GM10248 (cell line): Measurements from ENCODE around the gene PLA2G4C.

ENCODE experiments used
- CTCF ChIA-PET: fragments of 300-600 bp; sonication (Branson Sonifier 250); formaldehyde crosslinking; extraction: SDS; loops from one replicate; lab custom pipeline; 2021; ENCODE audit warnings: antibody characterized with exemption; lab: Yijun Ruan, JAX
- POLR2A ChIA-PET: fragments of 350-650 bp; sonication (Branson Sonifier 250); formaldehyde crosslinking; extraction: SDS; loops from one replicate; lab custom pipeline; 2020; ENCODE audit warnings: antibody characterized with exemption; lab: Yijun Ruan, JAX
- DNase-seq: peaks from one replicate; pipeline ENCODE4 v3.0.0; 2012; ENCODE audit errors: extremely low spot score
- TF ChIP-seq, protein P1 (sequence below): IDR thresholded peaks from 2 replicates; pipeline ENCODE4 v1.5.1; 2012; ENCODE audit warnings: mild to moderate bottlenecking, low read depth; ENCODE audit errors: extremely low read depth, missing control alignments, control extremely low read depth

The PLA2G4C gene

DNA sequence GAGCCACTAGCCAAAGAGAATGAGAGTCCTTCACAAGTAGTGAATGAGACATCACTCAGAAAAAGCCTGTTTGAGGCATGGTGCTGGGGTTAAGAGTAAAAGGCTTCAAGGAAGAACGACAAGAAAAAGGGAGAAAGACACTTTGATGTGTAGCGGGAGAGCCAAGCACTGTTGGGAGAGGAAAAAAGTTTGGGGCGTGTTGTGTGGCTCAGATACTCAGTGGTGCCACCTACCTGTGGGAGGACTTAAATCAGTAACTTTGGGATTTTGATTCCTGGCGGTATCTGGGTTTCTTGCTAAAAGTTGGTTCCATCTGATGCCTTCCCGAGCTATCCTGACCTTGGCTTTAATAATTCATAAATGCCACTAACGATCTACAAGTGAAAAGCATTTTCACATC is 103.9 kb downstream of the PLA2G4C start:
- ChIA-PET CTCF (interaction anchor here (1.0 to 1.9 kb wide), 2 partner anchors 11 to 12 kb away, joined by 3 to 6 read pairs; partner anchors contain the start of gene ELSPBP1), POLR2A (no interaction called here)
- no peak for DNase-seq
- TF ChIP-seq, protein P1, sequence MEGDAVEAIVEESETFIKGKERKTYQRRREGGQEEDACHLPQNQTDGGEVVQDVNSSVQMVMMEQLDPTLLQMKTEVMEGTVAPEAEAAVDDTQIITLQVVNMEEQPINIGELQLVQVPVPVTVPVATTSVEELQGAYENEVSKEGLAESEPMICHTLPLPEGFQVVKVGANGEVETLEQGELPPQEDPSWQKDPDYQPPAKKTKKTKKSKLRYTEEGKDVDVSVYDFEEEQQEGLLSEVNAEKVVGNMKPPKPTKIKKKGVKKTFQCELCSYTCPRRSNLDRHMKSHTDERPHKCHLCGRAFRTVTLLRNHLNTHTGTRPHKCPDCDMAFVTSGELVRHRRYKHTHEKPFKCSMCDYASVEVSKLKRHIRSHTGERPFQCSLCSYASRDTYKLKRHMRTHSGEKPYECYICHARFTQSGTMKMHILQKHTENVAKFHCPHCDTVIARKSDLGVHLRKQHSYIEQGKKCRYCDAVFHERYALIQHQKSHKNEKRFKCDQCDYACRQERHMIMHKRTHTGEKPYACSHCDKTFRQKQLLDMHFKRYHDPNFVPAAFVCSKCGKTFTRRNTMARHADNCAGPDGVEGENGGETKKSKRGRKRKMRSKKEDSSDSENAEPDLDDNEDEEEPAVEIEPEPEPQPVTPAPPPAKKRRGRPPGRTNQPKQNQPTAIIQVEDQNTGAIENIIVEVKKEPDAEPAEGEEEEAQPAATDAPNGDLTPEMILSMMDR = no peak

DNA sequence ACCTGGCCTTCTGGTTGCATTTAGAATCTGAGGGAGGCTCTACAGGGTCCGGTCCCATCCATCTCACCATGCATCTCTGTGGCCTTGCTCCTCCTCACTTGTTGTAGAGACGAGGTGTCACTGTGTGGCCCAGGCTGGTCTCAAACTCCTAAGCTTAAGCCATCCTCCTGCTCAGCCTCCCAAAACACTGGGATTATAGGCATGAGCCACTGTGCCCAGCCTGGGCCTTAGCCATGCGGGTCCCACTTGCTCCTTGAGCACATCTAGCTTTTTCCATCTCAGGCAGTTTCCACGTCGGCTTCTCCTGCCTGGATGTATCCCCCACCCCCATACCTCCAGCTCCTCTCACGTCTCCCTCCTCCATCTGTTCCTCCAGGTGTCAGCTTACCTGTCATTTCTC is 106.4 kb downstream of the PLA2G4C start:
- ChIA-PET CTCF (interaction anchor here (1.4 kb wide), 1 partner anchor 40 kb away, joined by 4 read pairs; no protein-coding TSS in a partner anchor), POLR2A (no interaction called here)
- DNase-seq = no peak
- TF ChIP-seq, protein P1 = no peak

DNA sequence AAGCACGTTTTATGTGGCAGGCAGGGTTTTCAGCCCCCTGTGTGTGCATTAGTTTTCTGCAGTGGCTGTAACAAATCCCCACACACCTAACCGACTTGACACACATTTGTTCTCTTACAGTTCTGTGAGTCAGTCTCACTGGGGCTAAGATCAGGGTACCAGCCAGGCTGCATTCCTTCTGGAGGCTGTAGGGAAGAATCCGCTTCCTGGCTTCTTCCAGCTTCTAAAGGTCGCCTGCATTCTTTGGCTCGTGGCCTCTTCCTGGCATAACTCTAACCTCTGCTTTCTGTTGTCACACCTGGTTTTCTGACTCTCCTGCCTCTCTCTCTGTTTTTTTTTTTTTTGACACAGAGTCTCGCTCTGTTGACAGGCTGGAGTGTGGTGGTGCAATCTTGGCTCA is 109.8 kb downstream of the PLA2G4C start:
- CTCF ChIA-PET = interaction anchor here (1.2 kb wide), 1 partner anchor 37 kb away, joined by 4 read pairs; no protein-coding TSS in a partner anchor
- POLR2A ChIA-PET = no interaction called here
- DNase-seq = no peak
- TF ChIP-seq, protein P1 = no peak

DNA sequence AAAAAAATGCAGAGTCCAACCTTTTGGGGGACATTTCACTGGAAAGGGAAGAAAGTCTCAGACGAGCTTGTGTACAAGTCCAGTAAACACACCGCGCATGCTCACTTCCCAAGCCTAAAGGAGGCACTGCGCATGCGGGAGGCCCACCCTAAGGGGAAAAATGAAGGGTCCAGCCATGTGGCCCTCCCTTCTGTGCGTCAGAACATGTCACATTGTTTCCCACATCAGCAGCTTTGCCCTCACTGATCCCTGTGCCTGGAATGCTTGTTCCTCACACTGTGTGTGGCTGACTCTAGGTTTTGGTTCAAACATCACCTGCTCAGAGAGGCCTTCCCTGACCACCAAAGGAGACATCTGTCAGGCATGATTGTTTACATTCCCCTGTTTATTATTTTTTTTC is 111.8 kb downstream of the PLA2G4C start:
- CTCF ChIA-PET = no interaction called here
- TF ChIP-seq, protein P1 = no peak
- POLR2A ChIA-PET = interaction anchor here (0.7 kb wide), 1 partner anchor 1367 kb away, joined by 3 read pairs; no protein-coding TSS in a partner anchor
- no peak for DNase-seq
